Peyer's patch (tissue), 4 donors: ENCODE data around the gene RXRA. TPM values are rescaled to one million over a fixed set of nuclear protein-coding genes. Genes with fewer than 3 reads are reported as not detected.

Experiments used
- DNase-seq, 3 donors: peaks; one replicate each; pipeline ENCODE4 v3.0.0-alpha.2; 2017 to 2019
- H3K27ac ChIP-seq, 4 donors: fragments of 200-600 bp; sonication (generic); one replicate each; pipeline ENCODE4 v1.5.1; 2016 to 2019
- H3K27me3 ChIP-seq, 2 donors: fragments of 200-600 bp; sonication (generic); one replicate each; pipeline ENCODE4 v1.5.1; 2019
- H3K36me3 ChIP-seq, 3 donors: fragments of 200-600 bp; sonication (generic); one replicate each; pipeline ENCODE4 v1.5.1; 2016 to 2019
- H3K4me1 ChIP-seq, 4 donors: fragments of 200-600 bp; sonication (generic); one replicate each; pipeline ENCODE4 v1.5.1; 2016 to 2019
- H3K4me3 ChIP-seq, 4 donors: fragments of 200-600 bp; sonication (generic); 1 replicate in 3 of 4; 2 replicates in 1 of 4; pipeline ENCODE4 v1.5.1; 2016 to 2019; ENCODE audit warnings: mild to moderate bottlenecking in 1 of 4
- H3K9me3 ChIP-seq, 4 donors: fragments of 200-600 bp; sonication (generic); one replicate each; pipeline ENCODE4 v1.5.1; 2016 to 2019; ENCODE audit warnings: mild to moderate bottlenecking in 1 of 4
- POLR2A ChIP-seq, 2 donors: fragments of 450-650 bp; IDR thresholded peaks; one replicate each; pipeline ENCODE4 v1.5.1; 2017; ENCODE audit warnings: antibody characterized with exemption in 2 of 2, mild to moderate bottlenecking in 2 of 2, moderate library complexity in 2 of 2
- total RNA-seq, 4 donors: library from RNA; depleted of rRNA; stranded (reverse); fragments of >200 nt; gene quantifications; one replicate each; pipeline ENCODE4 v1.1.0, GENCODE V29; 2016
- TF ChIP-seq, protein P1 (sequence below), 6 experiments: fragments of 450-650 bp in 4 of 6; fragments of 200-600 bp in 2 of 6; sonication (generic) in 1 of 6; IDR thresholded peaks; one replicate each; pipeline ENCODE4 v1.5.1; 2017 to 2019; ENCODE audit warnings: antibody characterized with exemption in 6 of 6, mild to moderate bottlenecking in 3 of 6, moderate library complexity in 1 of 6

RXRA gene
- 10 to 100 TPM; 54.5 to 83.6 (median 65.4) TPM for total RNA-seq

- peak within 1 kb of the TSS; percentile 79 to 99 (median 92) for H3K27ac ChIP-seq
- TF ChIP-seq POLR2A (IDR thresholded peaks at IDR 0.05) = peak; percentile 83 to 91
- TF ChIP-seq, protein P1, sequence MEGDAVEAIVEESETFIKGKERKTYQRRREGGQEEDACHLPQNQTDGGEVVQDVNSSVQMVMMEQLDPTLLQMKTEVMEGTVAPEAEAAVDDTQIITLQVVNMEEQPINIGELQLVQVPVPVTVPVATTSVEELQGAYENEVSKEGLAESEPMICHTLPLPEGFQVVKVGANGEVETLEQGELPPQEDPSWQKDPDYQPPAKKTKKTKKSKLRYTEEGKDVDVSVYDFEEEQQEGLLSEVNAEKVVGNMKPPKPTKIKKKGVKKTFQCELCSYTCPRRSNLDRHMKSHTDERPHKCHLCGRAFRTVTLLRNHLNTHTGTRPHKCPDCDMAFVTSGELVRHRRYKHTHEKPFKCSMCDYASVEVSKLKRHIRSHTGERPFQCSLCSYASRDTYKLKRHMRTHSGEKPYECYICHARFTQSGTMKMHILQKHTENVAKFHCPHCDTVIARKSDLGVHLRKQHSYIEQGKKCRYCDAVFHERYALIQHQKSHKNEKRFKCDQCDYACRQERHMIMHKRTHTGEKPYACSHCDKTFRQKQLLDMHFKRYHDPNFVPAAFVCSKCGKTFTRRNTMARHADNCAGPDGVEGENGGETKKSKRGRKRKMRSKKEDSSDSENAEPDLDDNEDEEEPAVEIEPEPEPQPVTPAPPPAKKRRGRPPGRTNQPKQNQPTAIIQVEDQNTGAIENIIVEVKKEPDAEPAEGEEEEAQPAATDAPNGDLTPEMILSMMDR (IDR thresholded peaks at IDR 0.05) = peak in 3 of 6 experiments; percentile 15 to 27 (median 25)
- H3K4me1 ChIP-seq = peaks cover 7 to 79% (median 24%) of the 10 kb centered on the region in 4 donors
- DNase-seq = peak; percentile 70 to 92 (median 92)
- no peaks in the 10 kb centered on the region for H3K9me3 ChIP-seq
- no peaks in the 10 kb centered on the region for H3K27me3 ChIP-seq
- no peaks in the 10 kb centered on the region for H3K36me3 ChIP-seq
- peak within 1 kb of the TSS; percentile 60 to 94 (median 78) for H3K4me3 ChIP-seq
Measured at GRCh38 chr9:134325813-134326723, at the start of gene RXRA. TSS of gene RXRA (plus strand) at chr9:134326455. CDS start at chr9:134326632, 177 bp downstream.

DNA sequence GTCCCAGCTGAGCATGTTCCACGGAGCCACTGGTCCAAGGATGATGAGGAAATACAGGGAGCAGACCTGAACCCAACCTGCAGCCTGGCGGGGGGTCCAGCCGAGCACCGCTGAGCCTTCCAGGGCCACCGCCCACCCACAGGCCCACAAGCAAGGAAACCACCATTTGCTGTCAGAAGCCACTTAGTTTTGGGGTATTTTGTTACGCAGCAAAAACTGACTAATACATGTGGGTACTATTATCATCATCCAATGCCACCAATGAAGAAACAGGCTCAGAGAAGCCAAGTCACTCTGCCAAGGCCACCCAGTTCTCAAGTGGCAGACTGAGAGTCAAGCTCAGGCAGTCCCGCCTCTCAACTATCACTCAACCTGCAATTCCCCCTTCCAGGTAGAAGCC is 48.0 kb upstream of the RXRA start:
- Histone ChIP-seq H3K27ac (no peak overlapping the region), H3K9me3 (no peaks in the 10 kb centered on the region), H3K4me3 (no peak overlapping the region), H3K27me3 (no peaks in the 10 kb centered on the region), H3K36me3 (no peaks in the 10 kb centered on the region), H3K4me1 (peaks cover 0 to 6% (median 0%) of the 10 kb centered on the region in 4 donors)
- TF ChIP-seq, protein P1 (IDR thresholded peaks at IDR 0.05) = no peak
- no peak for TF ChIP-seq POLR2A (IDR thresholded peaks at IDR 0.05)
- no peak for DNase-seq

DNA sequence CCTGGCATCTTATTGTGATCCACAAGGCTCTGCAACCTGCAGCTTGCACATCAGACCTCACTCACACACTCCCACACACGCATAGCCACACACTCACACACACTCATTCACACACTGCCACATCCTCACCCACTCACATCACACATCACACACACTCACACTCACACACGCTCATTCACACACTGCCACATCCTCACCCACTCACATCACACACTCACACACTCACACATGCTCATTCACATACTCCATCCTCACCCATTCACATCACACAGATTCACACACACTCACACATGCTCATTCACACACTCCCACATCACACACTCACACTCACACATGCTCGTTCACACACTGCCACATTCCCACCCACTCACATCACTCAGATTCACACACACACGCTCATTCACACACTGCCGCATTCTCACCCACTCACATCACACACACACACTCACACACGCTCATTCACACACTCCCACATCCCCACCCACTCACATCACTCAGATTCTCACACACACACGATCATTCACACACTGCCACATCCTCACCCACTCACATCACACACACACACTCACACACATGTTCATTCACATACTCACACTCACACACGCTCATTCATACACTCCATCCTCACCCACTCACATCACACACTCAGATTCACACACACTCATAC is 47.1 kb upstream of the RXRA start:
- no peak overlapping the region for H3K27ac ChIP-seq
- no peaks in the 10 kb centered on the region for H3K9me3 ChIP-seq
- H3K36me3 ChIP-seq = no peaks in the 10 kb centered on the region
- no peak overlapping the region for H3K4me3 ChIP-seq
- no peaks in the 10 kb centered on the region for H3K27me3 ChIP-seq
- H3K4me1 ChIP-seq = peaks cover 0 to 14% (median 0%) of the 10 kb centered on the region in 4 donors
- no peak for TF ChIP-seq POLR2A (IDR thresholded peaks at IDR 0.05)
- TF ChIP-seq, protein P1 (IDR thresholded peaks at IDR 0.05) = no peak
- no peak for DNase-seq

DNA sequence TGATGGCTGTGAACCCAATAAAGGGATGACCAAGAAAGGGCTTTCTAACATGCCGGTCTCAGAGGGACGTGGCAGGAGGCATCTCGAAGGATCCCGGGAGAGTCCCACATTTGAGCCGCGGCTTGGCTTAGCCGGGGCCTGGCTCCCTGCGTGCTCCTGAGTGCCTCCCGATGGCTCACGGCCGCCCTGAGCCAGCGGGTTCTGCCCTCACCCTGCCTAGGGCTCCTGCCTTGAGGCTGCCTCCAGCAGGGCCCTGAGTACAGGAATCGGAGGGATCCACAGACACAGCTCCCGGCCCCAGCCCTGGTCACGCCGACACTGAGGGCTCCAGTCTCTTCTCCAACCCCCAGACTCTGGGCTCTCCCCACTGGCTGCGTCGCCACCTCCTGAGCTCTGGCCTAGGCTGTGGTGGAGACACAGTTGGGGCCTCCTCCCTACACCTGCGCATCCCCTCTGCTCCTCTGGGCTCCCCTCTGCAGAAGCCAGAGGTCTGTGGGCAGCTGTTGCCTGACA is 44.1 kb upstream of the RXRA start:
- no peaks in the 10 kb centered on the region for H3K9me3 ChIP-seq
- H3K36me3 ChIP-seq = no peaks in the 10 kb centered on the region
- H3K4me3 ChIP-seq = no peak overlapping the region
- TF ChIP-seq POLR2A (IDR thresholded peaks at IDR 0.05) = no peak
- TF ChIP-seq, protein P1 (IDR thresholded peaks at IDR 0.05) = no peak
- DNase-seq = no peak
- no peak overlapping the region for H3K27ac ChIP-seq
- H3K4me1 ChIP-seq = peaks cover 0 to 14% (median 0%) of the 10 kb centered on the region in 4 donors
- H3K27me3 ChIP-seq = no peaks in the 10 kb centered on the region

DNA sequence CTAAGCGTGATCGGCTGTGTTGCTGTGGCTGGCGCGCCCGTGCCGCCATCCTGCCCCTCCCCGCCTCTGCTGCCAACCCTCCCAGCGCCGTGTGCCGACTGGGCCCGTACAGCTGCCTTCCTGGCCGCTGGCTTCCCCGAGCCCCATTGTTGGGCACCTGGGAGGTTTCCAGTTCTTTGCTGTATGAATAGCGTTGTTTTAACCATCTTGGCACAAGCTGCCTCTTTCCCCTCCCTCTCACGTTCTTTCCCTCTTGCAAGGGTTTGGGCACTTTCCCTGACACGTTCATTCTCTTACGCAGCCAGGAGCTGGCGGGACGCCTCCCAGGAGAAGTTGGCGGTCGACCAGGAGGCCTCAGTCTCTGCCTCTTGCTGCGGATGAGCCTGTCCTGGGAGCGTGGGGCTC is 43.1 kb upstream of the RXRA start:
- H3K4me1 ChIP-seq = peaks cover 0 to 14% (median 0%) of the 10 kb centered on the region in 4 donors
- no peaks in the 10 kb centered on the region for H3K36me3 ChIP-seq
- H3K4me3 ChIP-seq = no peak overlapping the region
- TF ChIP-seq, protein P1 (IDR thresholded peaks at IDR 0.05) = no peak
- TF ChIP-seq POLR2A (IDR thresholded peaks at IDR 0.05) = no peak
- H3K9me3 ChIP-seq = no peaks in the 10 kb centered on the region
- H3K27me3 ChIP-seq = no peaks in the 10 kb centered on the region
- no peak overlapping the region for H3K27ac ChIP-seq
- peak in 2 of 3 donors; percentile 61 to 63 for DNase-seq
